K562 (cell line): ENCODE data around the gene RNU6-9. TPM values are rescaled to one million over a fixed set of nuclear protein-coding genes. Genes with fewer than 3 reads are reported as not detected.

Experiments used
- AFF4 ChIP-seq: sonication (generic); formaldehyde crosslinking; IDR thresholded peaks from 2 replicates; pipeline ENCODE4 v1.8.0; 2023; ENCODE audit warnings: mild to moderate bottlenecking, missing genetic modification reagents
- BDP1 ChIP-seq: IDR thresholded peaks from 3 replicates; pipeline ENCODE4 v1.6.1; 2011; ENCODE audit not compliant: insufficient read length, insufficient read depth
- DDX20 ChIP-seq: fragments of 450-650 bp; IDR thresholded peaks from 2 replicates; pipeline ENCODE4 v1.6.1; 2016; ENCODE audit warnings: missing genetic modification characterization, low read depth, mild to moderate bottlenecking, missing compliant biosample characterization, moderate library complexity
- ERF ChIP-seq: fragments of 450-650 bp; formaldehyde crosslinking; IDR thresholded peaks from 2 replicates; pipeline ENCODE4 v1.4.0; 2020; ENCODE audit warnings: mild to moderate bottlenecking, mixed read lengths
- ETV5 ChIP-seq: sonication (generic); formaldehyde crosslinking; IDR thresholded peaks from 2 replicates; pipeline ENCODE4 v1.4.0; 2020; ENCODE audit warnings: low read depth, mild to moderate bottlenecking, missing genetic modification reagents
- ID3 ChIP-seq, 2 experiments: fragments of 250-450 bp in 1 of 2; fragments of 450-650 bp in 1 of 2; sonication (Bioruptor Pico) in 1 of 2; IDR thresholded peaks; 2 replicates each; pipeline versions ENCODE4 v1.6.1 to v1.8.0; 2016 to 2021; ENCODE audit warnings: mild to moderate bottlenecking in 2 of 2, moderate library complexity in 2 of 2, missing compliant biosample characterization in 1 of 2, missing genetic modification characterization in 1 of 2
- KDM1A ChIP-seq, 2 experiments: fragments of 450-650 bp; IDR thresholded peaks; 2 replicates each; pipeline ENCODE4 v1.6.1; 2016; ENCODE audit warnings: mild to moderate bottlenecking in 2 of 2
- KDM4B ChIP-seq, 2 experiments: fragments of 450-650 bp in 1 of 2; sonication (generic) in 1 of 2; IDR thresholded peaks; 2 replicates each; pipeline ENCODE4 v1.6.1; 2016 to 2017; ENCODE audit warnings: borderline replicate concordance in 2 of 2, antibody characterized with exemption in 1 of 2, low read depth in 1 of 2, mild to moderate bottlenecking in 1 of 2
- NEUROD1 ChIP-seq: fragments of 150-350 bp; IDR thresholded peaks from 2 replicates; pipeline ENCODE4 v1.6.1; 2014; ENCODE audit warnings: borderline replicate concordance, low read length, low read depth; ENCODE audit not compliant: partially characterized antibody
- PHF20 ChIP-seq: fragments of 450-650 bp; IDR thresholded peaks from 2 replicates; pipeline ENCODE4 v1.6.1; 2018; ENCODE audit not compliant: partially characterized antibody
- RBM14 ChIP-seq: fragments of 200-400 bp; formaldehyde crosslinking; IDR thresholded peaks from 2 replicates; pipeline ENCODE4 v1.6.1; 2018; ENCODE audit warnings: low read depth, mild to moderate bottlenecking, low read length, moderate library complexity, borderline replicate concordance; ENCODE audit not compliant: insufficient read depth
- ZBTB17 ChIP-seq: fragments of 450-650 bp; formaldehyde crosslinking; IDR thresholded peaks from 2 replicates; pipeline ENCODE4 v1.4.0; 2020; ENCODE audit warnings: mild to moderate bottlenecking
- ZKSCAN3 ChIP-seq: fragments of 250-450 bp; sonication (Bioruptor Pico); IDR thresholded peaks from 2 replicates; pipeline ENCODE4 v1.4.0; 2020
- ZNF224 ChIP-seq: sonication (generic); formaldehyde crosslinking; IDR thresholded peaks from 2 replicates; pipeline ENCODE4 v1.8.0; 2022; ENCODE audit warnings: mild to moderate bottlenecking, missing genetic modification reagents
- ZNF280A ChIP-seq: fragments of 450-650 bp; IDR thresholded peaks from 2 replicates; pipeline ENCODE4 v1.6.1; 2018; ENCODE audit warnings: mild to moderate bottlenecking, low read depth; ENCODE audit not compliant: partially characterized antibody
- ZNF354B ChIP-seq: fragments of 250-450 bp; sonication (Bioruptor Pico); IDR thresholded peaks from 2 replicates; pipeline ENCODE4 v1.4.0; 2020
- ZNF431 ChIP-seq: sonication (generic); formaldehyde crosslinking; IDR thresholded peaks from 2 replicates; pipeline ENCODE4 v1.8.0; 2022; ENCODE audit warnings: mild to moderate bottlenecking, missing genetic modification reagents
- ZNF740 ChIP-seq, 3 experiments: fragments of 200-800 bp in 1 of 3; sonication (Bioruptor generic) in 1 of 3; sonication (generic) in 1 of 3; formaldehyde crosslinking in 1 of 3; IDR thresholded peaks; 2 replicates each; pipeline versions ENCODE4 v1.6.1 to v1.8.0; 2016 to 2022; ENCODE audit warnings: mild to moderate bottlenecking in 2 of 3, missing compliant biosample characterization in 2 of 3, missing genetic modification characterization in 2 of 3, missing genetic modification reagents in 1 of 3
- polyA plus RNA-seq, 8 experiments: library from polyadenylated mRNA; depleted of rRNA in 4 of 8; stranded (reverse) in 5 of 8; unstranded in 3 of 8; fragments of >200 nt; fragmentation: Nextera tagmentation in 2 of 8; fragmentation: Illumina TruSeq in 1 of 8; extraction: Ambion mirVana in 2 of 8; extraction: Trizol in 1 of 8; gene quantifications; 2 replicates each; pipeline versions ENCODE4 v1.2.1 to v1.2.3, GENCODE V29; 2011 to 2014; ENCODE audit warnings: inconsistent platforms in 1 of 8, missing spikeins in 1 of 8
- total RNA-seq, 7 experiments: library from RNA; depleted of rRNA in 6 of 7; stranded (reverse); fragments of >200 nt in 6 of 7; fragmentation: Illumina TruSeq in 2 of 7; extraction: Trizol in 2 of 7; gene quantifications; 2 replicates each; pipeline versions ENCODE4 v1.2.1 to v1.2.3, GENCODE V29; 2011 to 2021; ENCODE audit warnings: low replicate concordance in 1 of 7

RNU6-9 gene
- total and polyA plus RNA-seq, 9 of the 15 experiments (the other 6 are each of a cell fraction or from before 2014, with no cell fraction given): not detected

GRCh38 chr19:911197-912033, 18.1 kb downstream of the RNU6-9 start (continued):
- TF ChIP-seq ERF (CRISPR knock-in tag) (0 out of 2 replicates have a peak, but pooled peaks have one; percentile 38), ID3 (CRISPR knock-in tag; IDR thresholded peaks at IDR 0.05) (no peak), ID3 (tag; IDR thresholded peaks at IDR 0.05) (peak; percentile 60; the same call in 1 of the 2 replicates), DDX20 (tag) (no peak), ZNF224 (CRISPR knock-in tag) (no peak), ZNF280A (no peak), ZNF354B (no peak), ETV5 (CRISPR knock-in tag) (0 out of 2 replicates have a peak, but pooled peaks have one; percentile 30), AFF4 (no peak), ZNF740 (CRISPR knock-in tag; IDR thresholded peaks at IDR 0.05) (peak; percentile 89), ZNF740 (tag; IDR thresholded peaks at IDR 0.05) (no peak), KDM4B (IDR thresholded peaks at IDR 0.05; ENCODE audit: borderline replicate concordance in 2 of 2, low read depth in 1 of 2) (no peak), ZKSCAN3 (CRISPR knock-in tag) (no peak), RBM14 (peak; percentile 51; the same call in 1 of the 2 replicates), PHF20 (peak; percentile 37), ZBTB17 (peak; percentile 57; the same call in 1 of the 2 replicates), BDP1 (no peak), KDM1A (IDR thresholded peaks at IDR 0.05) (peak in 1 of 2 experiments; percentile 69; a peak in 2 of 4 replicates), NEUROD1 (no peak), ZNF431 (CRISPR knock-in tag) (0 out of 2 replicates have a peak, but pooled peaks have one; percentile 28)
